GM18951 (cell line): ENCODE data around the gene CNNM4.

Experiments
- POLR2A ChIP-seq: IDR thresholded peaks from 4 replicates; pipeline ENCODE4 v1.6.1; 2011; ENCODE audit warnings: mild to moderate bottlenecking; ENCODE audit not compliant: insufficient read length, insufficient read depth; ENCODE audit errors: extremely low read depth
- in situ Hi-C: fragments of 300-500 bp; cut with MboI; formaldehyde crosslinking; loops from one replicate; pipeline ENCODE4 v1.12.0; 2022; ENCODE audit warnings: low sequenced_read_pairs, mixed read lengths, inconsistent platforms; ENCODE audit not compliant: unreplicated experiment

CNNM4 gene

GRCh38 chr2:96739633-96740428 lies 20.9 kb upstream of the CNNM4 start, which contains the start of gene LMAN2L:
LMAN2L (minus strand) TSS chr2:96740064; CDS start chr2:96740040, 24 bp downstream.
- peak; percentile 79 for TF ChIP-seq POLR2A
- in situ Hi-C loops, result no loop called here

DNA sequence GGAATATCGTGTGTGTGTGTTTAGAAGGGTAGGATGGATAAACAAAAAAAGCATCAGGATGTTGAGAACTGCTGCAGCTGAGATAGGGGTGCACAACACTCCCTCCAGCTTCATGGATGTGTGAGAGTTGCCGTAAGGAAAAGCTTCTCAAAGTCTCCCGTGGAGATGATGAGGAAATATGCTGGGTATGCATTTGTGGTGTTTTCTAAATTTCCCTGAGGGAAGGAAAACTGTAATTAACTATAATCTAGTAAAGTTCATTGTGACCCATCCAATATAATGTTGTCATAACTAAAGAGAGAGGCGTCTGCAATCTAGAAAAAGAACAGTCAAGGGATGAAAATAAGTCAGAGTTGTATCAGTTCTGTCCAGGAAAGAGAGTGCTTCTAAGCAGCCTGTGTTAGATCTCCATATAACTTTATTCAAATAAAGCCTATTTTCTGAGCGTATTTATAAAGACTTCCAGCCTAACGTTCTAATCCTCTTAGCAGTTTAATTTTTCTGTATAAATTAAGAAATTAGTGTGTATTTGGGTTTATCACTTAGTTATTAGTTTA lies 13.6 kb upstream of the CNNM4 start:
- in situ Hi-C loops, result no loop called here
- TF ChIP-seq POLR2A, result no peak

DNA sequence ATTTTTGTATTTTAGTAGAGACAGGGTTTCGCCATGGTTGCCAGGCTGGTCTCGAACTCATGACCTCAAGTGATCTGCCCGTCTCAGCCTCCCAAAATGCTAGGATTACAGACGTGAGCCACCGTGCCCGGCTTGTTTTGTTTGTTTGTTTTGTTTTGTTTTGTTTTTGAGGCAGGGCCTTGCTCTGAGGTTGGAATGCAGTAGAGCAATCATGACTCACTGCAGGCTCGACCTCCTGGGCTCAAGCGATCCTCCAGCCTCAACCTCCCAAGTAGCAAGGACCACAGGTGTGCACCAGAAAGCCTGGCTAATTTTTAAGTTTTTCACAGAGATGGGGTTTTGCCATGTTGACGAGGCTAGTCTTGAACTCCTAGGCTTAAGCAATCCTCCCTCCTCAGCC lies 8.9 kb upstream of the CNNM4 start:
- in situ Hi-C loops, result no loop called here
- TF ChIP-seq POLR2A, result no peak

DNA sequence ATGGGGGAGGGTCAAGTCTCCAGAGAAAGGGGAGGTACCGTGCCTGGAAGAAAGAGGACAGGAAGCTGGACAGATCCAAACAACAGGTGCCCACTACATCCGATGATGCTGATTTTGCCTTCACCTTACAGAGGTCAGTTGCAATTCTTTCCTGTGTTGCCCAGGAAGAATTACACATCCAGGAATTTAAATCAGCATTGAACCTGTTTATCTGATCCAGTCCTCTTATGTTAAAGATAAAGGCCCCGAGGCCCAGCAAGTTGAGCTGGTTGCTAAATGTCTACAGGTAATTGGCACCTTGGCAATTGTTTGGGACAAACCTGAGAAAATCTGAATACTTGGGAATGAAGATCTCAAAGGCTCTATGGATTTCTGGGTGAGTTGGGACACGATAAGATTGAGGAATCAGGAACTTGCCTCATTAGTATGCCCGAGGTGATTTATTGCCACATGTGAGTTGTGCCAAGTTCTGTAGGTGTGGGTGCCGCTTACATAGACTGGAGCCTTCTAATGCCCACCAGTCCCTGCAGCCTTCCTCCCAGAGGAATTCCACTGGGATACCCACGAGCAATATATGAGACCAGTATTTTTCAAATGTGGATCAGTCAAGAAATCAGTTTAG lies 6.9 kb upstream of the CNNM4 start:
- in situ Hi-C loops, result no loop called here
- TF ChIP-seq POLR2A, result no peak

DNA sequence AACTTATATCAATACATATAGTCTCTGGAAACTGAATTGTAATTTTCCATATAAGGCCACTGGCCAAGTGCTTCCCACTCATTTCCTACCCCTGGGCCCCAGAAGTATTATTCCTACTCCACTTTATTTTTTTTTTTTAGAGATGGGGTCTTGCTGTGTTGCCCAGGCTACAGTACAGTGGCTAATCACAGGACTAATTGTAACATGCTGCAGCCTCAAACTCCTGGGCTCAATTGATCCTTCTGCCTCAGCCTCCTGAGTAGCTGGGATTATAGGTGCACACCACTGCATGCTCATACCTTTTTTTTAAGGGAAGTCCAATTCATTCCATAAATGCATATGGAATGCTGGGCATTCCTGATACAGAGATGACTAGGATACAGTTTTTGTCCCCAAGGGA lies 6.4 kb upstream of the CNNM4 start:
- no peak for TF ChIP-seq POLR2A
- in situ Hi-C loops, result no loop called here

DNA sequence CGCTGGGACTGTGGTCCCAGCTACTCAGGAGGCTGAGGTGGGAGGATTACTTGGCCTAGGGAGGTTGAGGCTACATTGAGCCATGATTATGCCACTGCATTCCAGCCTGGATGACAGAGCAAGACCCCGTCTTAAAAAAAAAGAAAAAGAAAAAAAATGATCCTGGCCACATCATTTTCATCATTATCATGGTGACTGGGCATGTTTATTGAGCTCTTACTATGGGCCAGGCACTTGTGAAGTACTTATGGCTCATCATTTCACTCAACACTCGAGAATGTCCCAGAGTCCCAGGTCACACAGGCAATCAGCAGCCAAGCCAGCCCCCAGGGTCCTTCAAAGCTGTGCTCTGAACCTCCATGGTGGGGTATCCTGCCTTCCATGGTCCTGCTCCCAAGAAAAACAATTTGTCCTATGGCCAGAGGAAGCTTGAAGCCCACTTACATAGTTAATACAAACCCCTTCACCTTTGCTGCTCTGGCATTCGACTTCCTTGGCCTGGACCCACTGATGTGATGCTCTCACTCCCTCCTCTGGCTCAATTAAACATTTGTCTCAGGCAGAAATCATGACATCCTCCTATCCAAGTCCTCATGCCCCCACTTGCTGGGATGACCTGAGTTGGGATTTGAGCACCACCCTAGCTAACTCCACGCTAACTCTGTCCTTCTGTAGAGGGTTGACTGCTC lies 3.8 kb upstream of the CNNM4 start:
- in situ Hi-C loops, result no loop called here

DNA sequence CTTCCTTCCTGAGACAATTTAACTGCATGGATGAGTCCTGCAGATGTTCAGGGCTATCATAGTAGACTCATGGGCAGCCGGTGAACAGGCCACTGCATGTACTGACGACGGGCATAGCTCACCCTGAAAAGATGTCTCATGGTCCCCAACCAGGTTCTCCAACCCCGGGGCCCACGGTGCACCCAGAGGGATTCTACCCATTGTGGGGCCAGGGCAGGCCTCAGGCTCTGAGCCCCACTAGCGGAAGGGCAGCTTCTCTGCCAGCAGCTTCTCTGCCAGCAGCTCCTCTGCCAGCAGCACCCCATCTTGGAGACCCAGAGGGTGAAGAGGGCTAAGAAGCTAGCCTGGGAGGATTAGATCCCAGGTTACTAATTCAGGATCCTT lies 3.2 kb upstream of the CNNM4 start:
- no peak for TF ChIP-seq POLR2A
- in situ Hi-C loops, result no loop called here

More for the DNA sequence above, 3.8 kb upstream of the CNNM4 start:
- no peak for TF ChIP-seq POLR2A

- TF ChIP-seq POLR2A, result no peak
- in situ Hi-C loops, result no loop called here
Observed at GRCh38 chr2:96758987-96759386, 1.7 kb upstream of the CNNM4 start.

- in situ Hi-C loops, result no loop called here
- no peak for TF ChIP-seq POLR2A
Observed at GRCh38 chr2:96759548-96759947, 1.2 kb upstream of the CNNM4 start.

- TF ChIP-seq POLR2A, result no peak
- in situ Hi-C loops, result no loop called here
Observed at GRCh38 chr2:96760986-96761832, 507 bp downstream of the CNNM4 start.

DNA sequence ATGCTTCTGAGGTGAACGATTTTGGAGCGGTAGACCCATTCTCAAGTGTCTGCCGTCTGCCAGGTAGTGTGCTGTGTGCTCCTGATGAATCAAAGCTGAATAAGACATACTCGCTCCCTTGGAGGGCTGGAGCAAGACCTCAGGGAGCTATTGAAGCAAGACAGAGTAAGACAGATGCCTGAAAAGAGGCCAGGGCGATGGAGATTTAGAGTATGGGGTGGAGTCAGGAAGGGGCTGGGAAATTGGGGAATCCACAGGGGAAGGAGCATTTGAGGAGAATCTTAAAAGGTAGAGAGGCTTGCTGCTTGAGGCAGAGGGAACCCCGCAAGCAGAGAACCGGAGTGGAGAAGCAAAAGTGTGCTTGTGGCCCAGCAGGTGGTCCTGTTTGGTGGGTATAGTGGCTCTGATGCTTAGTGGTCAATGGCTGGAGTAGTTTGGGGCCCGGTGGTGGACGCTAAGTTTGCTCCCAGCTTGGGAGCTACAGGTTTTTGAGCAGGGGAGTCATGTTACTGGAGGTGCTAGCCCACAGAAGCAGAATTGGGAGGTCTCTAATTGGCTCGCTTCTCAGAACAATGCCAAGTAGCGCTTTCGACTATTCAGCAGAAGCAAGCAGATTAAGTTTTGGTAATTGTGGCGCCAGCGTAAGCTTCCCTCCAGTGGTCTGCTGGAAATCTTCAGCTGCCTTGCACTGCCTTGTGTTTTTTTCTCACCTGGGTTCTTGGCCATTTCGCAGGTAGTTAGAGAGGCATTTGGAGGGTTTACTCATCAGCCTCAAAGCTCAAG lies 2.0 kb downstream of the CNNM4 start:
- no peak for TF ChIP-seq POLR2A
- in situ Hi-C loops, result no loop called here
